Tibial nerve (tissue), 4 donors: Measurements from ENCODE around the gene ZNF391. TPM values are rescaled to one million over a fixed set of nuclear protein-coding genes. Genes with fewer than 3 reads are reported as not detected.

ENCODE experiments used
- DNase-seq, 2 donors: peaks; one replicate each; pipeline ENCODE4 v3.0.0-alpha.2; 2019; ENCODE audit warnings: low spot score in 2 of 2
- H3K27ac ChIP-seq, 4 donors: fragments of 200-600 bp; sonication (generic) in 3 of 4; one replicate each; pipeline ENCODE4 v1.5.1; 2017 to 2019; ENCODE audit warnings: mild to moderate bottlenecking in 1 of 4
- H3K27me3 ChIP-seq, 2 donors: fragments of 200-600 bp; sonication (generic) in 1 of 2; one replicate each; pipeline versions ENCODE4 v1.5.1 to v1.6.0; 2017 to 2019
- H3K36me3 ChIP-seq, 3 donors: fragments of 200-600 bp; sonication (generic); one replicate each; pipeline ENCODE4 v1.5.1; 2018 to 2019
- H3K4me1 ChIP-seq, 4 donors: fragments of 200-600 bp; sonication (generic) in 3 of 4; one replicate each; pipeline ENCODE4 v1.5.1; 2017 to 2019
- H3K4me3 ChIP-seq, 4 donors: fragments of 200-600 bp; sonication (generic) in 3 of 4; one replicate each; pipeline ENCODE4 v1.5.1; 2017 to 2019; ENCODE audit warnings: mild to moderate bottlenecking in 1 of 4, moderate library complexity in 1 of 4
- H3K9me3 ChIP-seq, 4 donors: fragments of 200-600 bp; sonication (generic) in 3 of 4; one replicate each; pipeline ENCODE4 v1.5.1; 2017 to 2019
- EP300 ChIP-seq, 2 donors: sonication (generic); formaldehyde crosslinking; IDR thresholded peaks; one replicate each; pipeline ENCODE4 v1.6.1; 2017; ENCODE audit warnings: antibody characterized with exemption in 2 of 2, mild to moderate bottlenecking in 1 of 2
- POLR2A ChIP-seq, 2 donors: fragments of 450-650 bp; IDR thresholded peaks; one replicate each; pipeline ENCODE4 v1.6.1; 2017; ENCODE audit warnings: antibody characterized with exemption in 2 of 2, mild to moderate bottlenecking in 2 of 2, moderate library complexity in 2 of 2
- WGBS, 2 donors: methylation state at CpG; one replicate each; pipeline ENCODE4 v1.1.5; 2018; 5-methylcytosine and 5-hydroxymethylcytosine counted together
- total RNA-seq, 4 donors: library from RNA; depleted of rRNA; stranded (reverse); fragments of >200 nt; gene quantifications; one replicate each; pipeline ENCODE4 v1.1.0, GENCODE V29; 2016
- TF ChIP-seq, protein P1 (sequence below), 5 experiments: fragments of 200-600 bp in 3 of 5; fragments of 450-650 bp in 2 of 5; sonication (generic) in 3 of 5; IDR thresholded peaks; one replicate each; pipeline ENCODE4 v1.5.1; 2016 to 2019; ENCODE audit warnings: antibody characterized with exemption in 5 of 5, mild to moderate bottlenecking in 3 of 5, moderate library complexity in 2 of 5

The ZNF391 gene
- total RNA-seq, 4 donors from 2014 or later = 2.4 to 3.7 (median 3.3) TPM

DNA sequence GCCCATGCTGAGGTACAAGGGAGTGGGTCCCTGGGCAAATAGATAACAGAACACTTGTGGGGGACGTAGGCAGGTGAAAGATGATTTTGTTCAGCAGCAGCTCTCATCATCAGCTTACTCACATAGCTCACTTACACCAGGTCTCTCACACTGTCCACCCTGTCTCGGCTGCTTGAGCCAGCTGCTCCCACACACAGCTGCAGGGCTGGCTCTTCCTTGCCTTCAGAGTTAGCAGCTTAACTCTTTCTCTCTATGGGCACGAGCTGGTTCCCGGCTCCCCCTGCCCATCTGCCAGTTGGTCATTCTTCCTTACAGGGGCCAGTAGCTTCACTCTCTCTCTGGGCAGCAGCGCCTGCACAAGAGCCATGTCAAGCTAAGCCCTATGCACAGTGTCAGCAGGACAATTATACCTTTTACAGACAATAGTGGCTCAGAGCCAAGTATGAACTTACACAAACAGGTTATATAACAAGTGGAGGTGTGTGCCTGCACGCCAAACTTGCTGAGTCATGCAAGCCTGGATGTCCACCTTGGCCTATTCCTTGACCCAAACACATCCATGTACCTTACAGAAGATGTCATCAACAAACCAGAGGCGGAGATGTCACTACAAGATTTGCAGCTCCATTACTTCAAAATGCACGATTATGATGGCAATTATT is 18.7 kb downstream of the ZNF391 start:
- WGBS, 2 donors = 76% methylated on average over 7 to 8 of the region's 8 CpGs
- TF ChIP-seq EP300 (IDR thresholded peaks at IDR 0.05) (no peak), POLR2A (IDR thresholded peaks at IDR 0.05) (no peak)
- TF ChIP-seq, protein P1, sequence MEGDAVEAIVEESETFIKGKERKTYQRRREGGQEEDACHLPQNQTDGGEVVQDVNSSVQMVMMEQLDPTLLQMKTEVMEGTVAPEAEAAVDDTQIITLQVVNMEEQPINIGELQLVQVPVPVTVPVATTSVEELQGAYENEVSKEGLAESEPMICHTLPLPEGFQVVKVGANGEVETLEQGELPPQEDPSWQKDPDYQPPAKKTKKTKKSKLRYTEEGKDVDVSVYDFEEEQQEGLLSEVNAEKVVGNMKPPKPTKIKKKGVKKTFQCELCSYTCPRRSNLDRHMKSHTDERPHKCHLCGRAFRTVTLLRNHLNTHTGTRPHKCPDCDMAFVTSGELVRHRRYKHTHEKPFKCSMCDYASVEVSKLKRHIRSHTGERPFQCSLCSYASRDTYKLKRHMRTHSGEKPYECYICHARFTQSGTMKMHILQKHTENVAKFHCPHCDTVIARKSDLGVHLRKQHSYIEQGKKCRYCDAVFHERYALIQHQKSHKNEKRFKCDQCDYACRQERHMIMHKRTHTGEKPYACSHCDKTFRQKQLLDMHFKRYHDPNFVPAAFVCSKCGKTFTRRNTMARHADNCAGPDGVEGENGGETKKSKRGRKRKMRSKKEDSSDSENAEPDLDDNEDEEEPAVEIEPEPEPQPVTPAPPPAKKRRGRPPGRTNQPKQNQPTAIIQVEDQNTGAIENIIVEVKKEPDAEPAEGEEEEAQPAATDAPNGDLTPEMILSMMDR (IDR thresholded peaks at IDR 0.05) = no peak

DNA sequence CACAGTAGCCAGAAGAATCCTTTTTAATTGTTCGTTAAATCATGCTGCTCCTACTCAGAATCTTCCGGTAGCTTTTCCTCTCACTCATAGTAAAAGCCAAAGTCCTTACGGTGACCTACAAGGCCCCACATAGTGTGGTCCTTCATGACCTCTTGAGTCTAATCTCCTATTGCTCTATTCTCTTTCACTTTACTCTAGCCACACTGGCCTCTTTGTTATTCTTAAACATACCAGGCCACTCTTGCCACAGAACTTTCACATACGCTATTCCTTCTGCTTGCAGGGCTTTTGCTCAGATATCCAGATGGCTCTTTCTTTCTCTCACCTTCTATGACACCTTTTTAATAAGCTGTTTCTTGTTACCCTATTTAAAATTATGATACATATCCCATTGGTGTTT is 25.7 kb downstream of the ZNF391 start:
- WGBS, 2 donors = 57 to 63% methylated on average over 4 of the region's 4 CpGs
- DNase-seq = no peak

More for the DNA sequence above, 18.7 kb downstream of the ZNF391 start:
- DNase-seq = no peak
- no peaks in the 10 kb centered on the region for H3K4me1 ChIP-seq
- no peaks in the 10 kb centered on the region for H3K27me3 ChIP-seq
- H3K36me3 ChIP-seq = peaks cover 0 to 41% (median 0%) of the 10 kb centered on the region in 3 donors
- no peak overlapping the region for H3K4me3 ChIP-seq
- H3K27ac ChIP-seq = no peak overlapping the region
- peaks cover 0 to 20% (median 7%) of the 10 kb centered on the region in 4 donors for H3K9me3 ChIP-seq

DNA sequence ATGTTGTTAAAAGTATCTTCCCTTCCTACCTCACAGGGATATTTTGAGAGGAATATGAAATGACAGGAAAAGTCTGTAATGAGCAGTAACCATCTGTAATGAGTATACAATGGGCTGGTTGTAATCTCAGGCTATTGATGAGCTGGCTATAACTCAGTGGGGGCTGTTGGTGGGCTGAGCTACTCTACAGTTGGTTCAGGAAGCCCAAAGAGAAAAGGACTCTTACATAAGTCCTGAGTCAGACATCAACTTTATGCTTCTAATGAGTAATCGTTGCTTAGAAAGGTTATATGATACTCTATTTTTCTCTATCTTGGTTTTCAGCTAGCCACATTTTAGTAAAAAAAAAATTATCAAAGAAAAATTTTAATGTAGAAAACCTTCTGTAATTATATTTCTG is 26.4 kb downstream of the ZNF391 start:
- DNase-seq = no peak
- no peak for TF ChIP-seq EP300 (IDR thresholded peaks at IDR 0.05)
- TF ChIP-seq, protein P1 (IDR thresholded peaks at IDR 0.05) = no peak
- Histone ChIP-seq H3K9me3 (no peaks in the 10 kb centered on the region), H3K4me3 (no peak overlapping the region), H3K4me1 (no peaks in the 10 kb centered on the region), H3K27ac (no peak overlapping the region), H3K36me3 (peaks cover 0 to 5% (median 0%) of the 10 kb centered on the region in 3 donors), H3K27me3 (no peaks in the 10 kb centered on the region)
- WGBS, 2 donors = 34 to 62% methylated on average over 1 of the region's 1 CpG

More for the DNA sequence above, 25.7 kb downstream of the ZNF391 start:
- no peaks in the 10 kb centered on the region for H3K9me3 ChIP-seq
- no peak overlapping the region for H3K4me3 ChIP-seq
- peaks cover 0 to 5% (median 0%) of the 10 kb centered on the region in 3 donors for H3K36me3 ChIP-seq
- H3K27me3 ChIP-seq = no peaks in the 10 kb centered on the region
- H3K4me1 ChIP-seq = no peaks in the 10 kb centered on the region
- H3K27ac ChIP-seq = no peak overlapping the region
- TF ChIP-seq EP300 (IDR thresholded peaks at IDR 0.05) (no peak), POLR2A (IDR thresholded peaks at IDR 0.05) (no peak)
- TF ChIP-seq, protein P1 (IDR thresholded peaks at IDR 0.05) = no peak

DNA sequence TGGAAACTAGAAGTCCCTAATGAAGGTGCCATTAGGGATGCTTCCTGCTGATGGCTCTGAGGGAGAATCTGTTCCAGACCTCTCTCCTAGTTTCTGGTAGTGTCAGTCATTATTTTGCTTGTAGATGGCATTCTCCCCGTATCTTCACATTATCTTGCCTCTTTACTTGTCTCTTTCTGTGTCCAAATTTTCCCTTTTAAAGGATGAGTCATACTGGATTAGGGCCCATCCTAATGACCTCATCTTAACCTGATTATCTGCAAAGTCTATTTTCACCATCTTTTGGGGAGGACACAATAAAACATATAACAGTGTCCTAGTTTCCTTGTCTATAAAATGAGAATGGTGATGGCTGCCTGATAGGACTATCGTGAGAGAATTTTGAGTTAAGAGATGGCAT is 27.3 kb downstream of the ZNF391 start:
- WGBS, 2 donors = 73 to 83% methylated on average over 2 of the region's 2 CpGs
- H3K4me3 ChIP-seq = no peak overlapping the region
- no peak overlapping the region for H3K27ac ChIP-seq
- no peaks in the 10 kb centered on the region for H3K4me1 ChIP-seq
- no peaks in the 10 kb centered on the region for H3K27me3 ChIP-seq
- TF ChIP-seq EP300 (IDR thresholded peaks at IDR 0.05) = no peak
- TF ChIP-seq, protein P1 (IDR thresholded peaks at IDR 0.05) = no peak
- TF ChIP-seq POLR2A (IDR thresholded peaks at IDR 0.05) = no peak
- DNase-seq = no peak
- H3K36me3 ChIP-seq = peaks cover 0 to 5% (median 0%) of the 10 kb centered on the region in 3 donors
- H3K9me3 ChIP-seq = no peaks in the 10 kb centered on the region

DNA sequence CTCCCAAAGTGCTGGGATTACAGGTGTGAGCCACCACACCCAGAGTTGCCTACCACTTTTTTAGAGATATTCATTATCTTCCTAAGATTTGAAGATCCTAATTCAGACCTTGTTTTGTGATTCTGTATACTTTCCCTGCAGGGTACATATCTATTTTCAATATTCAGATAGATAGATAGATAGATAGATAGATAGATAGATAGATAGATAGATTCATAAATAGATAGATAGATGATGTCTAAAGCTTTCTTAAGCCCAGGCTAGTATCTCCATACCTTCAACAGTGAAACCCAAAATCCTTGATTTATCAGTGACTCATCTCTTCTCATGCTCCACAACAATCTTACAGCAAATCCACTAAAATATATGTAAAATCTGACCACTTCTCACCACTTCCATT is 30.8 kb downstream of the ZNF391 start:
- no peaks in the 10 kb centered on the region for H3K27me3 ChIP-seq
- H3K4me1 ChIP-seq = no peaks in the 10 kb centered on the region
- TF ChIP-seq, protein P1 (IDR thresholded peaks at IDR 0.05) = no peak
- TF ChIP-seq EP300 (IDR thresholded peaks at IDR 0.05) = no peak
- no peak for TF ChIP-seq POLR2A (IDR thresholded peaks at IDR 0.05)
- no peak overlapping the region for H3K27ac ChIP-seq
- H3K9me3 ChIP-seq = peaks cover 0 to 11% (median 0%) of the 10 kb centered on the region in 4 donors
- DNase-seq = no peak
- H3K36me3 ChIP-seq = no peaks in the 10 kb centered on the region
- H3K4me3 ChIP-seq = no peak overlapping the region
